Measurements from ENCODE around the gene METAP1.
A peak's percentile ranks its signal among the peaks of the same experiment; 100 is the strongest.
"Not testable (repeated sequence)": the region's sequence is repeated elsewhere in the genome, so short reads cannot be mapped to it uniquely, and the experiment has no call there.

The METAP1 gene

GRCh38 chr4:98987720-98988119, 7.8 kb upstream of the METAP1 start:
- H3K4me3 Mint-ChIP-seq: no peak overlapping the region
- no peak overlapping the region for H3K27ac Mint-ChIP-seq
- H3K4me1 Mint-ChIP-seq: no peaks in the 10 kb centered on the region
- H3K9me3 Mint-ChIP-seq: no peaks in the 10 kb centered on the region
- DNase-seq (no peak), ATAC-seq (no peak)
- no peaks in the 10 kb centered on the region for H3K27me3 Mint-ChIP-seq
- no peaks in the 10 kb centered on the region for H3K36me3 Mint-ChIP-seq (ENCODE audit: low read depth)

DNA sequence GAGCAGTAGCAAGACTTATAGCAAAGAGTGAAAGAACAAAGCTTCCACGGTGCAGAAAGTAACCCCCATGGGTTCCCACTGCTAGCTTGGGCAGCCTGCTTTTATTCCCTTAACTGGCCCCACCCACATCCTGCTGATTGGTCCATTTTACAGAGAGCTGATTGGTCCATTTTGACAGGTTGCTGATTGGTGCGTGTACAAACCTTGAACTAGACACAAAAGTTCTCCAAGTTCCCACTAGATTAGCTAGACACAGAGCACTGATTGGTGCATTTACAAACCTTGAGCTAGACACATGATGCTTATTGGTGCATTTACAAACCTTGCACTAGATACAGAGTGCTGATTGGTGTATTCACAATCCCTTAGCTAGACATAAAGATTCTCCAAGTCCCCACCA, 2.7 kb upstream of the METAP1 start:
- H3K4me3 Mint-ChIP-seq; H3K9me3 Mint-ChIP-seq; DNase-seq; H3K36me3 Mint-ChIP-seq (ENCODE audit: low read depth); ATAC-seq; H3K27me3 Mint-ChIP-seq: not testable (repeated sequence)
- Mint-ChIP-seq H3K4me1 (peaks cover 22% of the 10 kb centered on the region), H3K27ac (peak overlapping the region; percentile 62)

GRCh38 chr4:98993419-98994071, 2.0 kb upstream of the METAP1 start:
- Mint-ChIP-seq H3K36me3 (ENCODE audit: low read depth) (peaks cover 2% of the 10 kb centered on the region), H3K4me3 (no peak overlapping the region), H3K4me1 (peaks cover 26% of the 10 kb centered on the region), H3K27ac (no peak overlapping the region), H3K27me3 (no peaks in the 10 kb centered on the region), H3K9me3 (no peaks in the 10 kb centered on the region)
- DNase-seq (no peak), ATAC-seq (no peak)

DNA sequence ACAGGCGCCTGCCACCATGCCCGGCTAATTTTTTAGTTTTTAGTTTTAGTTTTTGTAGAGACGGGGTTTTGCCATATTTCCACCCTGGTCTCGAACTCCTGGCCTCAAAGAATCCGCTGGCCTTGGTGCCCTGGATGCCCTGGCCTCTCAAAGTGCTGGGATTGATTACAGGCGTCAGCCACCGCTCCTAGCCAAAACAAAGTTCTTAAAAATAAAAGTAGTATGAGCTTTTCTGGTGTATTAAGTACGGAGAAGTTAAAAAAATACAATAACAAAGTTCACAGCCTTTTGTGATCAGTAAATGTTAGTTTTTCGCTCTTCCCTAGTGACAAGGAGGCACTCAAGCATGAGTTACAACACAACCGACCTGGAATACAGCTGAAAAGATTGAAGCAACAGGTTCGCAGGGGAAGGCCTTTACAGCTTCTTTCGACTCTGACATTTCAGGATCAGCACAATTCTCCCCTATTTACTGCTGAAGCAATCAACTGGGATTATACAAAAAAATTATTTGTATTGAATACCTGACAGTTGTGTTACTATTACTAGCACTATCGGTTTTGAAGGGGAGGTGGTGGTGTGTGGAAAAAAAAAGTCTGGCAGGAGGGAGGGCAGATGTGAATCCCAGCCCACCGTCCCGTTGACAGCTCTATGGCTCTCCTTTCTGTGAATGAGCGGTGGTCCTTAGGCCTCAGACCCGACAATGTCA, 893 bp upstream of the METAP1 start:
- DNase-seq: no peak
- ATAC-seq: no peak
- Mint-ChIP-seq H3K4me1 (peaks cover 33% of the 10 kb centered on the region), H3K36me3 (ENCODE audit: low read depth) (peaks cover 2% of the 10 kb centered on the region), H3K27me3 (no peaks in the 10 kb centered on the region), H3K27ac (peak overlapping the region; percentile 98), H3K9me3 (no peaks in the 10 kb centered on the region), H3K4me3 (peak overlapping the region; percentile 90)

GRCh38 chr4:98996056-98996764, 689 bp downstream of the METAP1 start:
- Mint-ChIP-seq H3K27ac (peak overlapping the region; percentile 73), H3K9me3 (no peaks in the 10 kb centered on the region), H3K4me1 (peaks cover 46% of the 10 kb centered on the region)

GRCh38 chr4:98996765-98997068, 1.2 kb downstream of the METAP1 start:
- Mint-ChIP-seq H3K4me3 (peak overlapping the region; percentile 92), H3K27me3 (no peaks in the 10 kb centered on the region), H3K36me3 (ENCODE audit: low read depth) (peaks cover 8% of the 10 kb centered on the region), H3K27ac (peak overlapping the region; percentile 73), H3K4me1 (peaks cover 47% of the 10 kb centered on the region), H3K9me3 (no peaks in the 10 kb centered on the region)
- ATAC-seq: no peak
- DNase-seq: no peak

More at GRCh38 chr4:98996056-98996764, 689 bp downstream of the METAP1 start:
- H3K4me3 Mint-ChIP-seq: peak overlapping the region; percentile 92
- DNase-seq (peak; percentile 41), ATAC-seq (peak; percentile 4)
- no peaks in the 10 kb centered on the region for H3K27me3 Mint-ChIP-seq
- peaks cover 8% of the 10 kb centered on the region for H3K36me3 Mint-ChIP-seq (ENCODE audit: low read depth)

DNA sequence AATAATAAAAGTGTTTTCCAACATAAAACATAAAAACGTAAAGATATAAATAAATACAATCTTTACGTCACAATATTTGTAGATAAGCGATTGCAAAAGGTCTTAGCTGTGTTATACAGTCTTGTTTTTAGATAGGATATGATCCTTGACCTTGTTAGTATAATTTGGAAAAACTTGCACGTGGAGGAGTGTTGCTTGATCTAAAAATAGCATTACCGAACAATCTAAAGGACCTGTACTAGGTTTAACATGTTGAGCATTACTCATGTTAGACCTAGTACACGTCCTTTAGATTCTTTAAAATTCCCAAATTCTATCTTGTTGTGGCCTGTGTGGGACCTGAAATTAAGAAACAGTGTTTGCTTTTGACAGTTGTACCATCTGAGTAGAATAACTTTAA, 1.6 kb downstream of the METAP1 start:
- Mint-ChIP-seq H3K4me3 (peak overlapping the region; percentile 92), H3K9me3 (no peaks in the 10 kb centered on the region), H3K27me3 (no peaks in the 10 kb centered on the region), H3K36me3 (ENCODE audit: low read depth) (peaks cover 8% of the 10 kb centered on the region), H3K4me1 (peaks cover 50% of the 10 kb centered on the region), H3K27ac (no peak overlapping the region)
- DNase-seq: no peak
- no peak for ATAC-seq

DNA sequence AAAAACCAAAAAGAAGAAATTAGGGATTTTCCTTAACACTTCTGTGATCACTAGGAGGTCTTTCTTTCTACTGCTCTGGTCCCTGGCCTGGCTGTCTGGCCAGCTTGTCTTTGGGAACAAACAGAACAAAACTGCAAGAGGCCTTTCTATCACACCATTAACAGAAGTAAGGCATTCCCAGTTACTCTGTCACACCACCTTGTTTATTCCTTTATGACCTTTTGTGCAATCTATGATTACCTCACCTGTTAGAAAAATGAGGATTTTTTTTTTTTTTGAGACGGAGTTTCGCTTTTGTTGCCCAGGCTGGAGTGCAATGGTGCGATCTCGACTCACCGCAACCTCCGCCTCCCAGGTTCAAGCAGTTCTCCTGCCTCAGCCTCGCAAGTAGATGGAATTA, 3.0 kb downstream of the METAP1 start:
- DNase-seq (no peak), ATAC-seq (no peak)
- Mint-ChIP-seq H3K27me3 (no peaks in the 10 kb centered on the region), H3K4me3 (no peak overlapping the region), H3K27ac (no peak overlapping the region), H3K4me1 (peaks cover 64% of the 10 kb centered on the region), H3K9me3 (no peaks in the 10 kb centered on the region), H3K36me3 (ENCODE audit: low read depth) (peaks cover 10% of the 10 kb centered on the region)

DNA sequence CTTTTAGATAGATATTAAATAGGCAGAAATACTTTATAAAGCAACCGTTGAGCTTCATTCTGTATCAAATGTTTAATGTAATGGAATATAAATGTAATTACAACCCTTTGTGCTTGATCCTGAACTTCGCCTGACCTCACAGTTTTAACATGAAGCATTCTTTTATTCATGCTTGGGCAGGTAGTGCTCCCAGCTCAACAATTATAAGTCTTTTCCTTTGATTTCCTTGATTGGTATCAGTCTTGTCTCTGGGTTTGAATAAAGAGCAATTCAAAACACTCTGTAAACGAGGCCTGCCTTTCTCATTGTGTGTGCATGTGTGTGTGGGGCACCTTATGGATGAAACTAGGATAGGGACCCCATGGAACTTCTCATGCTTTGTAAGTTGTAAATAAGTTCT, 6.8 kb downstream of the METAP1 start:
- no peak for ATAC-seq
- DNase-seq: no peak

DNA sequence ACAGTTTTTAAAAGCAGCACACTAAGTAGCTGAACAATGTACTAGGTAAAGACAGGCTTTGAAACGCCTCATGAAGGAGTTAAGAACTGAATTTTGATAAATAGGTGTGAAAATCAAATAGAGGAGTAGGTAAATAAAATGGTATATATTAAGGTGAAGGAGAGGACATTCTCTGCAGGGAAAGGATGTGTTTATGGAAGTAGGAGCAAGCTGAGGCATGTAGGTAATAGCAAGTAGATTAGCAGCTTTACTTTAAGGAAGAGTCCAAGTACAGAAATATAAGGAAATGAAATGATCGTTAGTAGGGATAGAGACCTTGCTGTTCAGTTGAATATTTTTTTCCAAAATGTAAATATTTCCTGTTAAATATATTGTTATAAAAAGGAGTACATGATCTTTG, 12.5 kb downstream of the METAP1 start:
- ATAC-seq (no peak), DNase-seq (no peak)
- Mint-ChIP-seq H3K27me3 (no peaks in the 10 kb centered on the region), H3K36me3 (ENCODE audit: low read depth) (peaks cover 46% of the 10 kb centered on the region), H3K4me1 (peaks cover 27% of the 10 kb centered on the region), H3K27ac (no peak overlapping the region), H3K9me3 (peaks cover 16% of the 10 kb centered on the region), H3K4me3 (no peak overlapping the region)

More for the DNA sequence above, 6.8 kb downstream of the METAP1 start:
- Mint-ChIP-seq H3K9me3 (no peaks in the 10 kb centered on the region), H3K27ac (no peak overlapping the region), H3K4me1 (peaks cover 62% of the 10 kb centered on the region), H3K4me3 (no peak overlapping the region), H3K27me3 (no peaks in the 10 kb centered on the region), H3K36me3 (ENCODE audit: low read depth) (peaks cover 20% of the 10 kb centered on the region)

- DNase-seq (no peak), ATAC-seq (no peak)
- H3K36me3 Mint-ChIP-seq (ENCODE audit: low read depth): peaks cover 53% of the 10 kb centered on the region
- H3K9me3 Mint-ChIP-seq: peaks cover 21% of the 10 kb centered on the region
- no peak overlapping the region for H3K27ac Mint-ChIP-seq
- no peaks in the 10 kb centered on the region for H3K27me3 Mint-ChIP-seq
- H3K4me1 Mint-ChIP-seq: peaks cover 13% of the 10 kb centered on the region
- H3K4me3 Mint-ChIP-seq: no peak overlapping the region
These were observed 16.4 kb downstream of the METAP1 start for GRCh38 chr4:99011910-99012309.

DNA sequence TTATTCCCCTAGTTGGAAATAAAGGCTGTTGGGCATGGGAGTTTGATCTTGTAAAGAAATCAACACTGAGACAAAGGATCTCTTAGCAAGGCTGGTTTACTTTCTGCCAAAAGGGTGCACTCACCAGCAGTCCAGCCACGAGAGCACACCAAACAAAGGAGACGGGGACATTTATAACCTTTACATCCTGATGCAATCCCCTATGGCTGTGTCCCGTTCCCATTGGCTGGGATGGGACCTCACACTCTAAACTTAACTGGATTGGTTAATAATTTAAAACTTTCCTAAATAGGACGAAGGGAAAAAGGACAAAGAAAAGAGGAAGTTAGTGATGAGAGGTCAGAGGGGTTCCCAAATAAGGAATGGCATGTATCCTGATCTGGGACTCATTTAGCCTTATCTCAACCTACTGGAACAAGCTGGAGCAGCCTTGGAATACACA, 17.9 kb downstream of the METAP1 start:
- Mint-ChIP-seq H3K27ac (no peak overlapping the region), H3K4me3 (no peak overlapping the region), H3K9me3 (peaks cover 21% of the 10 kb centered on the region), H3K4me1 (peaks cover 10% of the 10 kb centered on the region), H3K36me3 (ENCODE audit: low read depth) (peaks cover 52% of the 10 kb centered on the region), H3K27me3 (no peaks in the 10 kb centered on the region)
- no peak for ATAC-seq
- no peak for DNase-seq

DNA sequence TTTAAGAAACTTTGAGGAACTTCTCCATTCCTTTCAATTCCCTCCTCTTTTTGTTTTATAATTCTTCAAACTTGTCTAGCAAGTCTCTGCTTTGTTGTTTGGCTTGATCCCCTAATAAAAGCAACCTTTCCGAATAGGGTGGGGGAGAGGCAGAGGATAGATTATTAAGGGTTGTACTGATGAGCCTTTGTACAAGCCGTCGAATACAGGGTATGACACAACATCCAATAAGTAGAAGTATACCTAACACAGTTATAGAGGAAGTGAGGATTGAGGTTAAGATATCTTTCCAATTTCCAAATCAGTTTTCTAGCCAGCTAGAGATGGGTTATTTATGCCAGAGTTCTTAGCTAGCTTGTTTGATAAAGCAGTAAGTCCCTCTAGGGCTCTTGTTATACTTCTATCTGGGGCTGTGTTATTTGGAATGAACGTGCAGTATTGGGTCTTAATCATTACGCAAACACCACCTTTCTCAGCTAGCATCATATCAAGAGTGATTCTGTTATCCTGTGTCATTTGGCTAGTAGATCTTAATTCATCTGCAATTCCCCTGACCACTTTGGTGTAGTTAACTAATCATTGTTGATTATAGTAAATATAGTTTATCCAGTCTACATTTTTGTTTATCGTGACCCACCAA, 18.5 kb downstream of the METAP1 start:
- Mint-ChIP-seq H3K9me3 (peaks cover 21% of the 10 kb centered on the region), H3K4me3 (no peak overlapping the region), H3K4me1 (peaks cover 10% of the 10 kb centered on the region), H3K36me3 (ENCODE audit: low read depth) (peaks cover 51% of the 10 kb centered on the region), H3K27me3 (no peaks in the 10 kb centered on the region), H3K27ac (no peak overlapping the region)
- DNase-seq (no peak), ATAC-seq (no peak)

- no peak for ATAC-seq
- peaks cover 38% of the 10 kb centered on the region for H3K36me3 Mint-ChIP-seq (ENCODE audit: low read depth)
- peaks cover 19% of the 10 kb centered on the region for H3K9me3 Mint-ChIP-seq
- H3K27me3 Mint-ChIP-seq: no peaks in the 10 kb centered on the region
- no peak overlapping the region for H3K4me3 Mint-ChIP-seq
- no peak for DNase-seq
- peaks cover 31% of the 10 kb centered on the region for H3K4me1 Mint-ChIP-seq
- no peak overlapping the region for H3K27ac Mint-ChIP-seq
These were observed 25.9 kb downstream of the METAP1 start for GRCh38 chr4:99021386-99021785.

DNA sequence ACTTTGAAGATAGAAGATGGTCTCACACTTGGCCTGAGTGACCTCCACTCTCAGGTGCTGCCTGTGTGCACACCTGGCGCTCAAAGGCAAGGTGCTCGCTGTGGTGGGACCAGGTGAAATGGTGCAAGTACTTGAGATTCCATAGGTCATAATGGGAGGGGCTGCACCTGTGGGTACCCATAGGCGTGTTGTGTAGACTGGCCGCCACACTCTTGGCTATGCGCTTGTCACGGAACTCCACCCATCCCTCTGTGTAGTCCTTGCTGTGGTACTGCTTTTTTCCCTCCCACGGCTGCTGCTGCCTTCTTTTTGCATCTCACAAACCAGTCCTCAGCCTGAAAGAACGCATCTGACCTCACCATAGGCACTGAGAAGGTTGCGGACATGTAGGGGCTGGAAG, 27.0 kb downstream of the METAP1 start:
- no peak for DNase-seq
- Mint-ChIP-seq H3K27me3 (no peaks in the 10 kb centered on the region), H3K4me1 (peaks cover 36% of the 10 kb centered on the region), H3K36me3 (ENCODE audit: low read depth) (peaks cover 33% of the 10 kb centered on the region), H3K27ac (no peak overlapping the region), H3K9me3 (peaks cover 19% of the 10 kb centered on the region), H3K4me3 (no peak overlapping the region)
- no peak for ATAC-seq
